ENCODE results near the gene PITPNM3.

PITPNM3 gene

GRCh38 chr17:6402258-6402657 is 154.1 kb downstream of the PITPNM3 start:
- no peak for TF ChIP-seq CTCF (IDR thresholded peaks at IDR 0.05; ENCODE audit: extremely low read depth, insufficient read depth, missing control alignments)
- in situ Hi-C loops (cut with MboI; ENCODE audit: low pct_unique_long_range_greater_than_20kb, low sequenced_read_pairs, unreplicated experiment), result no loop called here
- no peak for DNase-seq (ENCODE audit: low spot score)

Data from GM13977 (cell line).